ENCODE results near the gene KRR1. TPM values are rescaled to one million over a fixed set of nuclear protein-coding genes. Genes with fewer than 3 reads are reported as not detected.
"Not testable (repeated sequence)": the region's sequence is repeated elsewhere in the genome, so short reads cannot be mapped to it uniquely, and the experiment has no call there.

The KRR1 gene
- total RNA-seq, 1 donor from 2014 or later: 56.9 TPM

- FAIRE-seq: peak; percentile 76
- Histone ChIP-seq H3K9me3 (ENCODE audit: insufficient read depth, low read depth, low read length) (no peaks in the 10 kb centered on the region), H3K4me3 (ENCODE audit: insufficient read depth, low read depth, low read length) (no peak overlapping the region), H3K27me3 (ENCODE audit: insufficient read depth, low read length) (no peaks in the 10 kb centered on the region), H2AFZ (ENCODE audit: low read depth, low read length) (no peak overlapping the region), H4K20me1 (ENCODE audit: insufficient read depth, low read length) (no peaks in the 10 kb centered on the region), H3K9ac (ENCODE audit: low read length) (no peak overlapping the region), H3K4me1 (ENCODE audit: insufficient read depth, low read length) (peaks cover 38% of the 10 kb centered on the region), H3K27ac (ENCODE audit: low read depth, low read length) (peak overlapping the region; percentile 49), H3K79me2 (ENCODE audit: insufficient read depth, low read length) (no peaks in the 10 kb centered on the region), H3K36me3 (ENCODE audit: insufficient read depth, low read length) (no peaks in the 10 kb centered on the region), H3K4me2 (ENCODE audit: low read length) (peak overlapping the region; percentile 52)
- DNase-seq (ENCODE audit: low read depth): no peak
- Mint-ChIP-seq H3K4me1 (ENCODE audit: low read depth, unreplicated experiment) (peaks cover 29% of the 10 kb centered on the region), H3K9me3 (ENCODE audit: unreplicated experiment) (no peaks in the 10 kb centered on the region), H3K27ac (ENCODE audit: unreplicated experiment) (no peak overlapping the region), H3K27me3 (ENCODE audit: low read depth, unreplicated experiment) (no peaks in the 10 kb centered on the region), H3K36me3 (ENCODE audit: low read depth, unreplicated experiment) (no peaks in the 10 kb centered on the region), H3K4me3 (ENCODE audit: unreplicated experiment) (no peak overlapping the region)
- TF ChIP-seq EZH2 (IDR thresholded peaks at IDR 0.05; ENCODE audit: insufficient read depth, low read length): no peak
- TF ChIP-seq, protein P1, sequence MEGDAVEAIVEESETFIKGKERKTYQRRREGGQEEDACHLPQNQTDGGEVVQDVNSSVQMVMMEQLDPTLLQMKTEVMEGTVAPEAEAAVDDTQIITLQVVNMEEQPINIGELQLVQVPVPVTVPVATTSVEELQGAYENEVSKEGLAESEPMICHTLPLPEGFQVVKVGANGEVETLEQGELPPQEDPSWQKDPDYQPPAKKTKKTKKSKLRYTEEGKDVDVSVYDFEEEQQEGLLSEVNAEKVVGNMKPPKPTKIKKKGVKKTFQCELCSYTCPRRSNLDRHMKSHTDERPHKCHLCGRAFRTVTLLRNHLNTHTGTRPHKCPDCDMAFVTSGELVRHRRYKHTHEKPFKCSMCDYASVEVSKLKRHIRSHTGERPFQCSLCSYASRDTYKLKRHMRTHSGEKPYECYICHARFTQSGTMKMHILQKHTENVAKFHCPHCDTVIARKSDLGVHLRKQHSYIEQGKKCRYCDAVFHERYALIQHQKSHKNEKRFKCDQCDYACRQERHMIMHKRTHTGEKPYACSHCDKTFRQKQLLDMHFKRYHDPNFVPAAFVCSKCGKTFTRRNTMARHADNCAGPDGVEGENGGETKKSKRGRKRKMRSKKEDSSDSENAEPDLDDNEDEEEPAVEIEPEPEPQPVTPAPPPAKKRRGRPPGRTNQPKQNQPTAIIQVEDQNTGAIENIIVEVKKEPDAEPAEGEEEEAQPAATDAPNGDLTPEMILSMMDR (IDR thresholded peaks at IDR 0.05; ENCODE audit: insufficient read depth, low read depth, low read length): no peak
Observed at GRCh38 chr12:75447691-75448393, 63.6 kb downstream of the KRR1 start.

- Histone ChIP-seq H3K9me3 (ENCODE audit: insufficient read depth, low read depth, low read length) (no peaks in the 10 kb centered on the region), H3K4me2 (ENCODE audit: low read length) (peak overlapping the region; percentile 52), H3K27ac (ENCODE audit: low read depth, low read length) (peak overlapping the region; percentile 60), H2AFZ (ENCODE audit: low read depth, low read length) (no peak overlapping the region), H3K4me3 (ENCODE audit: insufficient read depth, low read depth, low read length) (no peak overlapping the region), H3K27me3 (ENCODE audit: insufficient read depth, low read length) (no peaks in the 10 kb centered on the region), H4K20me1 (ENCODE audit: insufficient read depth, low read length) (no peaks in the 10 kb centered on the region), H3K4me1 (ENCODE audit: insufficient read depth, low read length) (peaks cover 33% of the 10 kb centered on the region), H3K9ac (ENCODE audit: low read length) (no peak overlapping the region), H3K79me2 (ENCODE audit: insufficient read depth, low read length) (no peaks in the 10 kb centered on the region), H3K36me3 (ENCODE audit: insufficient read depth, low read length) (no peaks in the 10 kb centered on the region)
- Mint-ChIP-seq H3K4me3 (ENCODE audit: unreplicated experiment) (no peak overlapping the region), H3K27me3 (ENCODE audit: low read depth, unreplicated experiment) (no peaks in the 10 kb centered on the region), H3K36me3 (ENCODE audit: low read depth, unreplicated experiment) (no peaks in the 10 kb centered on the region), H3K27ac (ENCODE audit: unreplicated experiment) (peak overlapping the region; percentile 43), H3K4me1 (ENCODE audit: low read depth, unreplicated experiment) (peaks cover 24% of the 10 kb centered on the region), H3K9me3 (ENCODE audit: unreplicated experiment) (no peaks in the 10 kb centered on the region)
- FAIRE-seq (peak; percentile 5), DNase-seq (ENCODE audit: low read depth) (peak; percentile 80)
- TF ChIP-seq EZH2 (IDR thresholded peaks at IDR 0.05; ENCODE audit: insufficient read depth, low read length): no peak
- TF ChIP-seq, protein P1 (IDR thresholded peaks at IDR 0.05; ENCODE audit: insufficient read depth, low read depth, low read length): no peak
Observed at GRCh38 chr12:75446857-75447256, 64.6 kb downstream of the KRR1 start.

DNA sequence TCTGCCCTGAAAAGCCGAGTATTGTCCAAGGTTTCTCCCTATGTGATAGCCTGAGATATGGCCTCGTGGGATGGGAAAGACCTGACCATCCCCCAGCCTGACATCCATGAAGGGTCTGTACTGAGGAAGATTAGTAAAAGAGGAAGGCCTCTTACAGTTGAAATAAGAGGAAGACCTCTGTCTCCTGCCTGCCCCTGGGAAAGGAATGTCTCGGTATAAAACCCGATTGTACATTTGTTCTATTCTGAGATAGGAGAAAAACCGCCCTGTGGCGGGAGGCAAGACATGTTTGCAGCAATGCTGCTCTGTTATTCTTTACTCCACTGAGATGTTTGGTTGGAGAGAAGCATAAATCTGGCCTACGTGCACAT, 66.3 kb downstream of the KRR1 start:
- not testable (repeated sequence) for FAIRE-seq; H3K27me3 ChIP-seq (ENCODE audit: insufficient read depth, low read length); H3K36me3 Mint-ChIP-seq (ENCODE audit: low read depth, unreplicated experiment); H3K9ac ChIP-seq (ENCODE audit: low read length); H3K4me3 ChIP-seq (ENCODE audit: insufficient read depth, low read depth, low read length); DNase-seq (ENCODE audit: low read depth); H3K4me3 Mint-ChIP-seq (ENCODE audit: unreplicated experiment); H4K20me1 ChIP-seq (ENCODE audit: insufficient read depth, low read length); H3K79me2 ChIP-seq (ENCODE audit: insufficient read depth, low read length); H3K9me3 Mint-ChIP-seq (ENCODE audit: unreplicated experiment); H2AFZ ChIP-seq (ENCODE audit: low read depth, low read length); H3K4me2 ChIP-seq (ENCODE audit: low read length); H3K27me3 Mint-ChIP-seq (ENCODE audit: low read depth, unreplicated experiment); H3K9me3 ChIP-seq (ENCODE audit: insufficient read depth, low read depth, low read length); H3K36me3 ChIP-seq (ENCODE audit: insufficient read depth, low read length)
- peak overlapping the region; percentile 61 for H3K27ac ChIP-seq (ENCODE audit: low read depth, low read length)
- H3K4me1 ChIP-seq (ENCODE audit: insufficient read depth, low read length): peaks cover 33% of the 10 kb centered on the region
- H3K27ac Mint-ChIP-seq (ENCODE audit: unreplicated experiment): peak overlapping the region; percentile 42
- H3K4me1 Mint-ChIP-seq (ENCODE audit: low read depth, unreplicated experiment): peaks cover 24% of the 10 kb centered on the region
